NOMO-1 treated with dmso at 0.1 percent for 144 hours (cell line): ENCODE data around the gene KCNK4.
"Not testable (repeated sequence)": the region's sequence is repeated elsewhere in the genome, so short reads cannot be mapped to it uniquely, and the experiment has no call there.

ENCODE experiments used
- DNase-seq: peaks from one replicate; lab custom pipeline; 2025; ENCODE audit not compliant: unreplicated experiment; lab: John Stamatoyannopoulos, UW

The KCNK4 gene

DNA sequence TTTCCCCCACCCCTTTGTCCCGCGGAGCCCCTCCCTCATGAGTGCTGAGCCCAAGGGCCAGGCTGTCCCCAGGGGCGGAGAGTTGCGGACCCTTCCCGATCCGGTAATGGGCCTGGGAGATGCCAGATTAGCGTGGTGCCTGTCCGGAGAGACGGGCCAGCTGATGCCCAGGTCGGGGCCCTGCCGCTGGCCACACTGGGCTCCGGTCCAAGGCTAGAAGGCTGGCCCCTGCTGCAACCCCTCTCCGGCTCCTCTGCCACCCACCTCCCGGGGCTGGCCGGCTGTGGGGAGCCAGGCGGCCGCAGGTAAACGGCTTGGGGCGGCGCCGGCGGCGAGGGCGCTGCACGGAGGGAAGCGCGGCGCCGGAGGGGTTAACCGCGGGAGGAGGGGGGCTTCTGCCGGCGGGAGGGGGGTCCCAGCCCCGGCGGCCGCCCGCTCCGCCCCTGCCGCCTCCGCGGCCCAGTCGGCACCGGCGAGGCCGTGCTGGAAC lies at the start of gene KCNK4:
Gene KCNK4 (plus strand): TSS at position 41 of the 490 bp plus-strand sequence. CDS start 1,717 bp downstream, outside the sequence.
- no peak for DNase-seq

DNA sequence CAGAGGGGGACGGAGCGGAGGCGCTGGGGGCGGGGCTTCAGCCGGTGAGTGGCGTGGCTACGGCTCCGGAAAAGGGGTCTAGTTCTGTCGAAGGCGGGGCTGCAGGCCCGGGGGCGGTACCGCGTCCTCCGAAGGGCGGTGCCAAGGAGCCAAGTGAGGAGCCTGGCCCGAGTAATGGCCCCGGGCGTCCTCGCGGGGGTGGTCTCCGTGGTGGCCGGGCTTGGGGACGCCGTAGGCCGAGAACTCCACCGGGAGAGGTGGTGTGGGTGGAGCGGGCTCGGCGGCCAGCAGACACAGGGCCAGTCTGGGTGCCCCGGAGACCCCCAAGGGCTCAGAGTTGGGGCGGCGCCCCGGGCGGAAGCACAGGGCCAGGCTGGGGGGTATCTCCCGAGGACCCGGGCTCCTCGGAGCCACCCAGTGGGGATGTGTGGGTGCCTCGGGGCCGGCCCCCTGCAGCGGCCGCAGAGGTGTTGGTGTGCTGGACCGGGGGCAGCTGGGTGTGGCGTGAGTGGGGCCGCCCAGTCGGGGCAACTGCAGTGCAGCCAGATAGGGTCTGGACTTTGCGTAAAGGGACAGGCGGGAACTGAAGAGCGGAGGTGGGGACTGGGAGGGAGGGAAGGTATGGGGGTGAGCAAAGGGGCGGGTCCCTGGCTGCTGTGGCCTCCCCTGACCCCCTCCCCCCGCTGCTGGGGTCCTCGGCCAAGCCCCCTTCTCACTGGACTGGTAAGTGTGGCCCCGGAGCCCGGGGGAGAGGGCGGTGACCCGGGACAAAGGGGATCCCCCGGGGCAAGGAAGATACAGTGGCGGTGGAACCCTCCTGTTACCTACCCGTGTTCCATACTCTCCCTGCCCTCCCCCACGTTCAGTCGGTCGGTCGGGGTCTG lies 49.4 kb upstream of the KCNK4 start:
- DNase-seq, result peak; percentile 98

DNA sequence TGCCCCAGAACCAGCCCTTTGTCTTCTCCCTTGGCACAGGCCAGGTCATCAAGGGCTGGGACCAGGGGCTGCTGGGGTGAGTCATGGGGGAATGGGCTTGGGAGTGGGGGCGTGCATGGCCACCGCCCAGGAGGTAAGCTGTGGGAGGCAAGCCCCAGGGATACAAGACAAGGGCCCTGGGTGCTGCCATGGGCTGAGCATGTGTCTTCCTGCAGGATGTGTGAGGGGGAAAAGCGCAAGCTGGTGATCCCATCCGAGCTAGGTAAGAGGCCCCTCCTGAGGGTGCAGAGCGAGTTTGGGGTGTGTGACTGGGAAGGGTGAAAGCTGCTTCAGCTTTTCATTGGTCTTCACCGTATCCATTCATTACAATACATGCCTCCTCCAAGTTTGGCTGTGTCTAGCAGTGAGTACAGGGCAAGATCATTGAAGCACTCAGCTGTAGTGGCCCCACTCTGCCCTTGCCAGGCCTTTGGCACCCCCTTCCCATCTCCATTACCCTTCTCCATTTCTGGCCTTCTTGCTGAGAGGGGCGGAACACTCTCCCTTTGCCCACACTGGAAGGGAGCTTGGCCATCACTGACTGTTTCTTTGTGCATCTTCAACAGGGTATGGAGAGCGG lies 47.8 kb upstream of the KCNK4 start:
- no peak for DNase-seq

DNA sequence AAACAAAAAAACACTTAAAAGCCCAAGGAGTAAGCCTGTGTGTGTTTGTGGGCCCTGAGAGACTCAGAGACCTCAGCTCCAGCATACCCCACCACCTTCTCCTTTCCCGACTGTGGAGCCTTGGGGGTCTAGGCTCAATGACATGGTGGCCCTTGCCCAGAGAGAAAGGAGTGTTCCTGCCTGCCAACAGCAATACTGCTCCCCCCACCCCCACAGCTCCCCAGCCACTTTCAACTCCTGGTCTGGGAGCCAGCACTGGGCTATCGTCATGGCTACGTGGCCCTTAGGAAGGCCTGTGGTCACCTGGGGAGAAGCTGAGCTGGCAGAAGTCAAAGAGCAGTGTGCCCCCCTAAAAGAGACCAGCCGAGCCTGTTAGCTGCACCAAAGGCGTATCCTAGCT lies 47.0 kb upstream of the KCNK4 start:
- no peak for DNase-seq

DNA sequence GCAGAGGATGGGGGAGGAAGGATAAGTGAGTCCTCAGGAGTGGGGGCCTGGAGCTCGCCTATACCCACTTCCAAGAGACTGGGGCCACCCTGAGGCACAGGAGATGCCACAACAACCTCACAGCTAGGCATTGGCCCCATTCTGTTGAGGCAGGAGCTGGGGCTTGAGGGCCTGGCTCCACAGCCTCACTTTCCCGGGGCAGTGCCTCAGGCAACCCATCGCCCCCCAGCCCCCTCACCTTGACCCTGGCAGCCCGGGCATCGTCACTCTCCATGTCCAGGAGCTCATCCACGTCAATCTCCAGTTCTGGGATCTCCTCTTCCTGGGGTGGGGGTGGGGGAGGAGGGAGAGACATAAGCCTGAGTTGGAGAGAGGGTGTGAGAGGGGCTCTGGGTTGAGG lies 46.1 kb upstream of the KCNK4 start:
- no peak for DNase-seq

DNA sequence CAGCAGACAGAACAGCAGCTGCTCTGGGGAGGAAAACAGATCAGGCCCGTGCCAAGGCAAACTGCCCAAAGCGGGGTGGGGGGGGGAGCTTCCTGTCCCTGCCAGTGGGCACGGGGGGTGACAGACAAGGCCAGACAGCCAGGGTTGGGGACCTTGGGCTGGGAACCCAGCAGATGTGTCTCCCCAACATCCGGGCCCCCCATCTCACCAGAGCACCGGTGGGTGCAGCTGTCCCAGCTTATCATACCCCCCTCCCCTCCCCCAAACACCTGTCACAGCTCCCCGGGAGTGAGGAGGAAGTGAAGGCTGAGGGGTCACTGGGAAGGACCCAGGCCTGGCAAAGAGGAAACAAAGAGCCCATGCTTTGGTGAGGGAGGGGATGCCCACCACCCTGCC lies 45.7 kb upstream of the KCNK4 start:
- DNase-seq, result no peak

DNA sequence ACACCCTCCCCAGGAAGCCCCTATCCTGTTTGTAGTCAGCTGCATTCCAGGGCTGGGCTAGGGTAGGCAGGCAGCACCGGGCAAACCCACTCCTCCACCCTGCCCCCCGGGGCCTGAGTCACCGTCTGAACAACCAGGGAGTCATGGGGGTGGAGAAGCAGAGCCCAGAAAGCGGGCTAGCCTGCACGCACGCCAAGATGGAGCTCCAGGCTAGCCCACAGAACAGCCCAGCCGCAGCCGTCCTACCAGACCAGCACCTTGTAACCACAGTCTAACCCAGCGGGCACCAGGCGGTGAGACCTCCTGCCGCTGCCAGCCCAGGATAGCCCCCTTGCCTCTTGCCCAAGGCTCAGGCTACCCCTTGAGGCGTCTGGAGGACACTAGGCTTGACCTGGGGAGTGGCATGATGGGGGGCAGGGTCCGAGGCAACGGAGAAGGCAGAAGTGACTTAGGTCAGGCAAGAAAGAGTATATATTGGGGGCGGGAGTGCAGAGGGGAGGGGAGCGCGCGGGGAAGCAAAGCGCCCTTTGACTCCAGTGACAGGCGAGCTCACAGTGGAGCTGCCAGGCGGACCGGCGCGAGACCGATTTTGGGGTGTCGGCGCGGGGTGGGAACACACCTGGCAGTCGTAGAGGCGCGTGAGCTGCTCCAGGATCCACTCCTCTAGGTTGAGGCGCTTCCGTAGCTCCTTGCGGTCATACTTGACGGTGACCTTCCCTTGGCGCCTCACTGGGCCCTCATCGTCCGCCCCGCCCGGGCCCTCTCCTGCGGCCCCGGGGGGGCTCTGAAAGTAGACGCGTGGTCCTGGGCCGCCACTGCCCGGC lies 45.1 kb upstream of the KCNK4 start:
- DNase-seq, result peak; percentile 34

DNA sequence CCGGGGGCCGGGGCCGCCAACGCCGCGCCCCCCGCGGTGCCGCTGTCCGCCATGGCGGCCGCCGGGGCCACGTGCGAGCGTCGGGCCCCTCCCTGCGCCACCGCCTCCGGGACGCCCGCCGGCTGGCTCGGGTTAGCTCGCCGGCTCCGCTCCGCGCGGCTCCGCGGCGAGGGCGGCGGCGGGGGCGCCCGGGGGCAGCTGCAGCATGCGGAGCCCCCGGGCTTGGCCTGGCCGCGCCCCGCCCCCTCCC lies 44.6 kb upstream of the KCNK4 start:
- DNase-seq, result not testable (repeated sequence)

DNA sequence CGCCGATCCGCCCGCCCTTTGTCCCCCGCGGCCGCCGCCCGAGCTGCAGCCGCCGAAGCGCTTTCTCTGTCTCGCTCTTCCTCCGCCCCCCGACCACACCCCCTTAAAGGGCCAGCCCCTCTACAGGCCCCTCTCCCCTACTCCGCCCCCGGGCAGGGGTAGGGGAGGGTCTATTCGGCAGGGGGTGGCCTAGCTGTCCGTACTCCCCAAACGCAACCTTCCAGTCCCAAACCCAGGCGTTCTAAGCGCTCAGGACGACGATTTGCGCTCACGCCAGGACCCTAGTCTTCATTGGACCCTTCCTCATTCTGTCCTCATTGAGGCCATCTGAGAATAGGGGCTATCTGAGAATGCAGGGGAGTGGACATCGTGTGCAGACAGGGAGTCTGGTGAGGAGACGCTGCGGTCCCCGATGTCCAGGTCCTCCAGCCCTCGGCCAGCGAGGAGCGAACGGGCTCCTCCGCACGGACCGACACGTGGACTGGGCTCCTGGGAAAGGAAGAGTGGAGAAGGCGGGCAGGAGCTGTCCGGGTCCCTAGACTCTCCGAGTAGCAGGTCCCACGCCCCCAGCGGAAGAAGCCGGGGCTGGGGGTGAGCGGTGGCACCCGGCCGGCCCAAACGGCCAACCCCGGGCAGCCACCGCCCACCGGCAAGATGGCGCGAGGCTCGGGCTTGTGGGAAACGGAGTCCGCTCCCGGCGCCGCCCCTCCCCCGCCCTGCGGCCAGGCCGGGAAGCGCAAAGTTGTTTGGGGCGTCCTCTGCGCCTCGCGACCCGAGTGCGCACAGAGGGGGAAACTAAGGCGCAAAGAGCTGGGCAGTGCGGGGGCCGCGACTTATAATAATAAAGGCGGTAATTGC lies 44.0 kb upstream of the KCNK4 start, which contains the start of gene PPP1R14B:
Gene PPP1R14B (minus strand): TSS at position 73 of the 858 bp plus-strand sequence. CDS start 270 bp downstream, outside the sequence.
- DNase-seq, result peak; percentile 84

DNA sequence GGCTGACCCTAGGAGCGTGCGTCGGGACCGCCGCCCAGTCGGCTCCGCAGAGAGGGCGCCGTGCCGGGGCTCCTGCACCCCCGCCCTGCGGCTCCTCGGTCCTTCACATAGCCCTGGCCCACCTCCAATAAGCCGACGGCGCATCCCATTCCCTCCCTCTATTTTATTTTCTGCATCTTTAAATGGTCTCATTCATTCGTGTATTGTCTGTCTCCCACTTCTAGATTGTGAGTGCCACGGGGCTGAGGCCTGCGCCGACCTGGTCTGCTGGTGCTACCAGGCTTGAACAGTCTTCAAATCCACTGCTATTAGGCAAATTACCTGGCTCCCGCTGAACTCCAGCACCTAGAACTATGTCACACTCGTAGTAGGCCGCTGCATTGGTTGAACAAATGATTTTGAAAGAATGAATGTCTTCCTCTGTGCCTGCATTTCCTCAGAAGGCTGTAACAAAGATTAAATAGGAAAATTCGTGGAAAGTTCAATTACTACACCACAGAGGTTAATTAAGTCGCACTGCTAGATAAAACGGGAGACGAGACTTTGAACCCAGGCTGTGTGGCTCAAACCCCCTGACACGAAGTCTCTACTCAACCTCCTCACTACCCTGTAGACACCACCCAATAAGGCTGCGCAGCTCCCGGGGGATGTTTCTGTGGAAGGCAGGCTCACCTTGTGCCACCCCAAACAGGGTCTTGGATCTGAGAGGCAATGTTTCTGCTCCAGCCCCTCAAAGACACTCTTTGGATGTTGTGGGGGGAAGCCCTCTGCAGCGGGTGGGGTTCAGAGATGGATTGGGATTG lies 43.2 kb upstream of the KCNK4 start:
- no peak for DNase-seq

DNA sequence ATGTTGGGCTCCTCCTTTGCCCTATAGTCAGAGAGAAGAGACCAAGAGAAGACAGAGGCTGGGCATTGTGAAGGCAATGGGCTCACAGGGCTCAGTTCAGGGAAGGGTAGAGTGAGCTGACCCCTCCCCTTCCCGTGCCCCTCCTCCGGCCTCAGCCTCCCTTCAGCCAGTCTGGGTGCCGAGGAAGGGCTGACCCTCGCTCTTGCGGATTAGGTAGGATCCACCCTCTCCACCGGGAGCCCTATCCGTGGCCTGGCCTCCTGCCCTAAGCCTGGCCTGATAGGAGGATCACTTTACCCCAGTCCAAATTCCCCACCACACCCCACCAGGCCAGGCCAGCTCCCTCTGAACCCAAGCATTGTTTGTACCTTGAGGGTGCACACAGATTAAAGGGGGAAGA lies 42.5 kb upstream of the KCNK4 start:
- no peak for DNase-seq

DNA sequence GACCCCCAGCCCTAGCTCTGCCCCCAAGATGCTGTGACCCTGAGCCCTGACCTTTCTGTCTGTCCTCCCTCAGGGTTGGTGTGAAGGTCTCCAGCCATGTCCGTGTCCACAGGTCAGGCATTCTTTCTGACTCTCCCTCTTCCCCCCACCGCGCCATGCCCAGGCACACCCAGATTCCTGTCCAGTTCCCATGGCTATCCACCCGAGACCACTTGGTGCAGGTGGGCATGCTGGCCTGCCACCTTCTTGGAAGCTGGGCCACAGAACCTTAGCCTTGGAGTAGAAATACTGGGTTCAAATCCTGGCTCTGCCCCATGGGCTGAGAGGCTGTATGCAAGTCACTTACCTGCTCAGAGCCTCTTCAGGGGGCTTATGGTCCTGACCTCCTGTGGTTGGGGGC lies 42.1 kb upstream of the KCNK4 start:
- DNase-seq, result no peak

DNA sequence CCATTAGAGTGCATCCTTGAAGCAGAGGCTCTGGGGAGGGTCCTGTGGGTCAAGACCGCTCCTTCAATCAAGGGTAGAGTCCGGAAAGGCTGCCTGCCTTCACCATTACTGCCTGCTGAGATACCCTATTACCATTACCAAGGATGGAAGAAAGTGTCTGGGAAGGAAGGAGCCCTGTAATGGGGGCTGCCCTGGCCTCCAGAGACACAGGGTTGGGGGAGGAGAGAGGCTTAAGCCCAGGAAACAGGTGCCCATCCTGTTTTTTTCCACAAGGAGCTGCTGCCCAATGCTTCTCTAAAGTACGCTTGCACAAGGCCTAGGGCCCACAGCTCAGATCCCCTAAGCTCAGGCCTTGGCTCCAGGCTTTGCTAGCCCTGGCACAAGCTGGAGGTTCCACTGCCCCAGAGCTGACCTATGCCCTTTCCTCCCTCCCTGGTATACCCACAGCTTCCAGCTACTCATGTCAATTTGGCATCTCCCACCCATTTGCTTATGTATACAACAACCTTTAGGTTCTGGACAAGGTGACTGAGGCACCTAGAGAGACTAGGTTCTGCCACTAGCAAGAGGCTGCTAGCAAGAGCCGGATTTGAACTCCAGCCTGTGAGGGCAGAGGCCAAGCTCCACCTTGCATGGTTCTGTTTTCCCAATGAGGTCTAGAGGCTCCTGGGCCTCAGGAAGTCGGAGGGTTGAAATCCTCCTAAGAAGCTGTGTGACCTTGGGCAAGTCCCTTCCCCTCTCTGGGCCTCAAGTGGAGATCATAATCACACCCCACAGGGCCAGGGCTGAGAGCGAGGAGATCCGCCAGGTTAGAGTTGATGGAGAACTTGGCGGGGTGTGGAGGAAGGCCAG lies 41.3 kb upstream of the KCNK4 start:
- DNase-seq, result no peak

DNA sequence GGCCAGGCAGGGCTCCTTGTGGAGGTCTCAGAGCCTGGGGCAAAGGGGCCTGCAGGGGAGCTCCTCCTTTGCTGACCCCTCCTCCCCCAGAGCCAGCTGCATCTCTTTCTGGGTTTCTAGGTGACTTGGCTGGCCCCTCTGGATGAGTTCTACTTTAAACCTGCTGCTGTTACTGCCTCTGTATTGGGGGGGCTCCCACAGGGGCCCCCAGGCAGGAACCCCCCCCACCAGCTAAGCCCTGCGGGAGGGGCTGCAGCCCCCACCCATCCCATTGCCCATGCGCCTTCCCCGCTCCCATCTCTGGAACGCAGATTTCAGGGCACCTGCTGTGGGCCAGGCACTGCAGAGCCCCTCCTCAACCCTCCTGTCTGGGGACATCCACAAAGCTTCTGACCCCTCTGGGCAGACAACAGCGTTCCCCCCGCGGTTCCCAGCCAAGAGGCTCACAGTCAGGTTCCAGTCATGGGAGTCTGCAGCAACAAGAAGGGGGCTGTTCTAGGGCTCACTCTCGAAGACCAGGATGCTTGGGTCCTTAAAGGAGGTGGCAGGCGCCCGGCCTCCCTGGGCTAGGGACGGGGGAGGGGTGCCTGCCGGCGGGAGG lies 40.6 kb upstream of the KCNK4 start:
- DNase-seq, result no peak

DNA sequence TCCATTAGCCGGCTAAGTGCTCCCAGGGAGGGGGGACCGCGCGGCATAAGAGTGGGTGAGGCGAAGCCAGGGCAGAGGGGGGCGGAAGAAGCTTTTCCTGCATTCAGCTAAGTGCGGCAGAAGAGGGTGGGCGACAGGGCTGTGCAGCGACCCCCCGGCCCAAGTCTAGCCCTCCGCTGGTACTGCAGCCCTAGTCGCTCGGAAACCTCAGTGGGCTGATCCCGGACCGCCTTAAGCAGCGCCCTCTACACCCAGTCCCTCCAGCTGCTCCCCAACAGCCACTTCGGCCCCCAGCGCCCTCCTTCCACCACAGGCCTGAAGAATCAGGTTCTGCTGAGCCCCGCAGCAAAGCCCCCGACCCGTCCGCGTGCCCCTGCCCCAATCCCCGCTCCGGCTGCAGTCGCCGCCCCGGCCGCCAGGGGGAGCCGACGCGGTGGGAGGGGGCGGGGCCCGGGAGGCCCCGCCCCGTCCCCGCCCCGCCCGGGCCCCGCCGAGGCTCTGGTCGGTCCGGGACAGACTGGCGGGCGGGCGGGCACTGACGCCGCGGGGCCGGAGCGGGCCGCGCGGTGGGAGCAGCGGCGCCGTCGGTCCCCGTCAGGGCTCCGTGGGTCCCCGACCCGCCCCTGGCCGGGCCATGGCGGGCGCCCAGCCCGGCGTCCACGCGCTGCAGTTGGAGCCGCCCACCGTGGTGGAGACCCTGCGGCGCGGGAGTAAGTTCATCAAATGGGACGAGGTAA lies 39.9 kb upstream of the KCNK4 start, which contains the start of gene PLCB3:
Gene PLCB3 (plus strand): TSS at position 515 of the 737 bp plus-strand sequence. CDS start 120 bp downstream, at position 635.
- peak; percentile 24 for DNase-seq

DNA sequence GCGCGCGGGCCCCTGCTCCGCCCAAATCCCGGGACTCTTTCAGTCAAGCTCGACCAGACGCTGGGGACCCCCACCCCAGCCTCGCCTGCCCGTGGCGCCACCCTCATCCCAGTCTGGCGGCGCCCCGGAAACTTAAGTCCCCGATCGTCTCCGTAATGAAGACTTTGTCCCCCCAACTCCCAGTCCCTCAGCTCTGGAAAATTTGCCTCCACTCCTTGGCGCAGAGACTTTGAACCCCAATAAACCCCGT lies 39.4 kb upstream of the KCNK4 start:
- DNase-seq, result no peak

DNA sequence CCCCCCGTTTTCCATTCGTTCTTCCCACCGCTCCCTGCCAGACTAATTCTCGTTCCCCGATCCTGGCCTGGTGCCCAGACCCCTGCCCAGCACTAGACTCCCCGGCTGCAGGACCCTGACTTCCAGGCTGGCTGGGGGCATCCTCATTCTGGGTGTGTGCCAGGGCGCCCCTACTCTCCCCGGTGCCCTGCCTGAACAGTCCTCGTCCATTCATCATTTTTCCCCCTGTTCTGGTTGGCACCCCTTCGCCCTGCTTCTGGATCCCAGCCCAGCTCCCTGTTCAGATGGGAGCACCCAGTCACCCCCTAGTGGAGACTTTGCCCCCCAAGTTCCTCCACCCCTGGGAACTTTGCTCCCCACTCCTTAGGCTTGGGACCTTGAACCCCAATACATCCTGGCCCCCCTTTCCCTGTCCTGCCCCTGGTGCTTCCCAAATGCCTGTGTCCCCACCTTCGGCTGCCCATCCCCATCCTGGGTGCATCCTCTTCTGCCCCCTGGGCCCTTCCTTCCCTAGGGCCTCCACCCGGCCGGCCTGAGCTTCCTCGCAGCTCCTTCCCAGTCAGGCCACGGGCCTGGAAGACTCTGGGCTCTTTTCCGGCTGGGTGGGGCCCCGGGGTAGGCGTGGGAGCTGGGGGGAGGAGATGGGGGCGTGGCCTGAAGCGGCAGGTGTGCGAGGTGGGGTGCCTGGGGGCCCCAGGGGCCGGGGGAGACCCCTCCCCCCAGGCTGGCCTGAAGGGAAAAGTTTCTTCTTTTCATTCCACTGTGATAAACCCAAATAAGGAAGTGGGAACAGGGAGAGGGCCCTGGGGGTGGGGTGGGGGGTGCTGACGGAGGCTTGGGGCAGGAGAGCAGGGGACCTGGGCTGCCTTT lies 38.9 kb upstream of the KCNK4 start:
- no peak for DNase-seq
